Activated naive CD4-positive, alpha-beta T cell treated with anti-CD3 and anti-CD28 coated beads for 36 hours (primary cell): ENCODE data around the gene SUFU. TPM values are rescaled to one million over a fixed set of nuclear protein-coding genes. Genes with fewer than 3 reads are reported as not detected.
"Not testable (repeated sequence)": the region's sequence is repeated elsewhere in the genome, so short reads cannot be mapped to it uniquely, and the experiment has no call there.

Experiments used
- CTCF ChIA-PET: fragments of 350-600 bp; sonication (Branson Sonifier 250); formaldehyde crosslinking; loops from one replicate; lab custom pipeline; 2021; ENCODE audit warnings: antibody characterized with exemption; lab: Charles Lee
- DNase-seq: peaks from one replicate; pipeline ENCODE4 v3.0.0-alpha.2; 2020
- H3K27ac Mint-ChIP-seq: one replicate; pipeline ENCODE4 v1.8.0; 2021; ENCODE audit warnings: mild to moderate bottlenecking, mixed read lengths
- H3K27me3 Mint-ChIP-seq: one replicate; pipeline ENCODE4 v1.8.0; 2021; ENCODE audit warnings: low read depth, mixed read lengths
- H3K36me3 Mint-ChIP-seq: one replicate; pipeline ENCODE4 v1.8.0; 2021; ENCODE audit warnings: low read depth, mixed read lengths
- H3K4me1 Mint-ChIP-seq: one replicate; pipeline ENCODE4 v1.8.0; 2021; ENCODE audit warnings: low read depth, mixed read lengths
- H3K4me3 Mint-ChIP-seq: one replicate; pipeline ENCODE4 v1.8.0; 2021; ENCODE audit warnings: mild to moderate bottlenecking, moderate library complexity, mixed read lengths
- H3K9me3 Mint-ChIP-seq: one replicate; pipeline ENCODE4 v1.8.0; 2021; ENCODE audit warnings: mixed read lengths
- intact Hi-C: fragments of 100-400 bp; cut with micrococcal nuclease; formaldehyde crosslinking; loops from one replicate; pipeline ENCODE4 v1.15.1; 2023
- total RNA-seq, 2 experiments: library from RNA; stranded (reverse); gene quantifications; one replicate each; pipeline ENCODE4 v1.2.3, GENCODE V29; 2021

Gene SUFU
- total RNA-seq, 2 experiments from 2014 or later: 6.6 to 7.1 TPM

GRCh38 chr10:102485093-102485784 lies 18.5 kb upstream of the SUFU start:
- Mint-ChIP-seq H3K27me3 (no peaks in the 10 kb centered on the region), H3K4me1 (no peaks in the 10 kb centered on the region), H3K9me3 (no peaks in the 10 kb centered on the region), H3K4me3 (no peak overlapping the region), H3K36me3 (peaks cover 14% of the 10 kb centered on the region), H3K27ac (no peak overlapping the region)
- intact Hi-C loops: no loop called here
- CTCF ChIA-PET: interaction anchor here (0.7 to 0.8 kb wide), 3 partner anchors 14 to 133 kb away, joined by 3 read pairs; no protein-coding TSS in a partner anchor
- no peak for DNase-seq

GRCh38 chr10:102491136-102491535 lies 12.6 kb upstream of the SUFU start:
- H3K27me3 Mint-ChIP-seq: no peaks in the 10 kb centered on the region
- H3K4me1 Mint-ChIP-seq: peaks cover 16% of the 10 kb centered on the region
- peaks cover 6% of the 10 kb centered on the region for H3K36me3 Mint-ChIP-seq
- CTCF ChIA-PET: interaction anchor here (2.3 kb wide), 1 partner anchor 12 kb away, joined by 6 read pairs; no protein-coding TSS in a partner anchor
- no peaks in the 10 kb centered on the region for H3K9me3 Mint-ChIP-seq
- no peak for DNase-seq
- no peak overlapping the region for H3K27ac Mint-ChIP-seq
- H3K4me3 Mint-ChIP-seq: no peak overlapping the region
- intact Hi-C loops: no loop called here

GRCh38 chr10:102492344-102492939 lies 11.3 kb upstream of the SUFU start:
- no peak overlapping the region for H3K27ac Mint-ChIP-seq
- peaks cover 6% of the 10 kb centered on the region for H3K36me3 Mint-ChIP-seq
- no peaks in the 10 kb centered on the region for H3K9me3 Mint-ChIP-seq
- H3K27me3 Mint-ChIP-seq: no peaks in the 10 kb centered on the region
- no peak for DNase-seq
- H3K4me1 Mint-ChIP-seq: peaks cover 20% of the 10 kb centered on the region
- intact Hi-C loops: no loop called here
- no peak overlapping the region for H3K4me3 Mint-ChIP-seq
- CTCF ChIA-PET: interaction anchor here (2.3 kb wide), 1 partner anchor 14 kb away, joined by 6 read pairs; no protein-coding TSS in a partner anchor

- Mint-ChIP-seq H3K4me3 (no peak overlapping the region), H3K9me3 (no peaks in the 10 kb centered on the region), H3K27me3 (no peaks in the 10 kb centered on the region), H3K27ac (peak overlapping the region; percentile 13), H3K36me3 (peaks cover 3% of the 10 kb centered on the region), H3K4me1 (peaks cover 21% of the 10 kb centered on the region)
- CTCF ChIA-PET: no interaction called here
- no peak for DNase-seq
- intact Hi-C loops: no loop called here
Observed at GRCh38 chr10:102492983-102493382, 10.8 kb upstream of the SUFU start.

GRCh38 chr10:102493771-102494170 lies 10.0 kb upstream of the SUFU start:
- Mint-ChIP-seq H3K4me1 (peaks cover 25% of the 10 kb centered on the region), H3K27ac (no peak overlapping the region), H3K9me3 (no peaks in the 10 kb centered on the region), H3K4me3 (no peak overlapping the region), H3K36me3 (peaks cover 3% of the 10 kb centered on the region), H3K27me3 (no peaks in the 10 kb centered on the region)
- intact Hi-C loops: no loop called here
- DNase-seq: no peak
- CTCF ChIA-PET: interaction anchor here (0.5 to 1.1 kb wide), 2 partner anchors 14 to 79 kb away, joined by 3 read pairs; no protein-coding TSS in a partner anchor

- H3K27ac Mint-ChIP-seq: no peak overlapping the region
- H3K36me3 Mint-ChIP-seq: peaks cover 1% of the 10 kb centered on the region
- CTCF ChIA-PET: interaction anchor here (2.2 kb wide), 1 partner anchor 86 kb away, joined by 8 read pairs; no protein-coding TSS in a partner anchor
- no peaks in the 10 kb centered on the region for H3K9me3 Mint-ChIP-seq
- intact Hi-C loops: no loop called here
- no peak overlapping the region for H3K4me3 Mint-ChIP-seq
- peaks cover 36% of the 10 kb centered on the region for H3K4me1 Mint-ChIP-seq
- H3K27me3 Mint-ChIP-seq: no peaks in the 10 kb centered on the region
- DNase-seq: no peak
Observed at GRCh38 chr10:102497545-102497944, 6.2 kb upstream of the SUFU start.

GRCh38 chr10:102499356-102499755 lies 4.4 kb upstream of the SUFU start:
- CTCF ChIA-PET: interaction anchor here (1.0 kb wide), 1 partner anchor 15 kb away, joined by 3 read pairs; no protein-coding TSS in a partner anchor
- H3K4me1 Mint-ChIP-seq: peaks cover 22% of the 10 kb centered on the region
- no peaks in the 10 kb centered on the region for H3K27me3 Mint-ChIP-seq

GRCh38 chr10:102500686-102501085 lies 3.1 kb upstream of the SUFU start:
- intact Hi-C loops, H3K9me3 Mint-ChIP-seq, H3K36me3 Mint-ChIP-seq, H3K27ac Mint-ChIP-seq, H3K4me3 Mint-ChIP-seq, H3K27me3 Mint-ChIP-seq, DNase-seq: not testable (repeated sequence)
- H3K4me1 Mint-ChIP-seq: peaks cover 30% of the 10 kb centered on the region
- CTCF ChIA-PET: interaction anchor here (0.7 to 1.4 kb wide), 5 partner anchors 19 to 104 kb away, joined by 3 to 7 read pairs (median 3); no protein-coding TSS in a partner anchor

More at GRCh38 chr10:102499356-102499755, 4.4 kb upstream of the SUFU start:
- Mint-ChIP-seq H3K27ac (no peak overlapping the region), H3K9me3 (no peaks in the 10 kb centered on the region), H3K36me3 (peaks cover 1% of the 10 kb centered on the region), H3K4me3 (no peak overlapping the region)
- DNase-seq: no peak
- intact Hi-C loops: no loop called here

GRCh38 chr10:102501201-102502028 lies 2.4 kb upstream of the SUFU start:
- Mint-ChIP-seq H3K4me3 (no peak overlapping the region), H3K9me3 (no peaks in the 10 kb centered on the region), H3K4me1 (peaks cover 30% of the 10 kb centered on the region), H3K36me3 (peaks cover 1% of the 10 kb centered on the region), H3K27me3 (no peaks in the 10 kb centered on the region), H3K27ac (no peak overlapping the region)
- DNase-seq: no peak
- intact Hi-C loops: loop anchor here (1.0 to 2.0 kb wide), 19 partner anchors 40 to 1147 kb away; partner anchors contain the start of genes ARL3, BTRC, CNNM2 and CUEDC2
- CTCF ChIA-PET: interaction anchor here (0.8 to 1.4 kb wide), 4 partner anchors 23 to 104 kb away, joined by 3 to 7 read pairs (median 3); no protein-coding TSS in a partner anchor

GRCh38 chr10:102502029-102502336 lies 1.8 kb upstream of the SUFU start:
- CTCF ChIA-PET: interaction anchor here (1.3 to 4.0 kb wide), 3 partner anchors 23 to 212 kb away, joined by 3 to 86 read pairs (median 12); partner anchors contain the start of gene ARL3
- H3K27me3 Mint-ChIP-seq: no peaks in the 10 kb centered on the region
- no peak overlapping the region for H3K27ac Mint-ChIP-seq
- no peaks in the 10 kb centered on the region for H3K9me3 Mint-ChIP-seq
- peaks cover 1% of the 10 kb centered on the region for H3K36me3 Mint-ChIP-seq
- intact Hi-C loops: loop anchor here (1.0 to 2.0 kb wide), 19 partner anchors 41 to 1147 kb away; partner anchors contain the start of genes ARL3, BTRC, CNNM2 and CUEDC2
- peak; percentile 100 for DNase-seq
- H3K4me1 Mint-ChIP-seq: peaks cover 30% of the 10 kb centered on the region
- H3K4me3 Mint-ChIP-seq: no peak overlapping the region

GRCh38 chr10:102502337-102503151 lies 1.2 kb upstream of the SUFU start, which contains the start of gene ACTR1A:
TSS of gene ACTR1A (minus strand) at chr10:102502712. CDS start at chr10:102502647, 65 bp downstream.
- no peaks in the 10 kb centered on the region for H3K9me3 Mint-ChIP-seq
- peaks cover 1% of the 10 kb centered on the region for H3K36me3 Mint-ChIP-seq
- H3K4me3 Mint-ChIP-seq: no peak within 1 kb of the TSS
- intact Hi-C loops: loop anchor here (1.0 to 2.0 kb wide), 24 partner anchors 40 to 1148 kb away; partner anchors contain the start of genes ARL3, BORCS7, BTRC and CNNM2
- peak; percentile 96 for DNase-seq
- no peak within 1 kb of the TSS for H3K27ac Mint-ChIP-seq
- no peaks in the 10 kb centered on the region for H3K27me3 Mint-ChIP-seq
- CTCF ChIA-PET: interaction anchor here (0.9 to 4.0 kb wide), 6 partner anchors 23 to 211 kb away, joined by 3 to 86 read pairs (median 3); partner anchors contain the start of gene ARL3
- peaks cover 27% of the 10 kb centered on the region for H3K4me1 Mint-ChIP-seq
